Measurements from ENCODE around the gene APBB2.

Gene APBB2

DNA sequence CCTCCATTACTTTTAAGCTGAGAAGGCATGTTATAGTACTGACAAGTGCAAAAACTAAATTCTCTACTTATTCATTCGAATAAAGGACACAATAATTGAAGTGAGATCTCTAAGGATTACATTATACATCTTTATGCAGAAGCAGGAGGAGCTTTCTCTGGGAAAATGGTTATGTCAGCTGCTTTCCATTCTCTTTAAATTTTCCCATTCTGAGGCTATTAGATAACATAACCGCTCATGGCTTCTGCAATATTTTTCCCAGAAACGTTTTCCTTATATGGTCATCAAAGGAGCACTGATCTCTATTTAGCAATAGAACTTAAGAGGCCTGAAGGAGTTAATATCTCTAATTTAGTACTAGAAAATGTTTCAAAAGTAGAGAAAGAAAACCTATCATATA lies 243.0 kb downstream of the APBB2 start:
- DNase-seq: no peak

DNA sequence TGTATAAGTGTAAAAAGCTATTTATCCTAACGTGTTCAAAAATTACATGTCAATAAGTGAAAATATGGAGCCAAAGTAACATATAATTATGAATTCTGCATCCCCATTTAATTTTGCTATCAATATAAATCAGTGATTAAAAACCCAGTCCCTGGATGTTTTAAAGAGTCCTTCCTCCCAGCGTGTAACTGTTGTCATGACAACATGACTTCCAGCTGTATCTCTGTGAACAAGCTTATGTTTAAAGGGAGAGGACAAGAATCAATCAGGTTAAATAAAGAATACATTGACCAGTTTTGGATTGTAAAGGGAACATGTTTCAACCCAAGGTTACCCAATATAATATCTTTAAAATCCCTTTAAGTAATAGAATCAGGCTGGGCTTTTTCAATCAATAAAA lies 244.8 kb downstream of the APBB2 start:
- DNase-seq: no peak

GRCh38 chr4:40967550-40967949 lies 246.8 kb downstream of the APBB2 start:
- no peak for DNase-seq

- DNase-seq: no peak
Observed at GRCh38 chr4:40966091-40966490, 248.3 kb downstream of the APBB2 start.

DNA sequence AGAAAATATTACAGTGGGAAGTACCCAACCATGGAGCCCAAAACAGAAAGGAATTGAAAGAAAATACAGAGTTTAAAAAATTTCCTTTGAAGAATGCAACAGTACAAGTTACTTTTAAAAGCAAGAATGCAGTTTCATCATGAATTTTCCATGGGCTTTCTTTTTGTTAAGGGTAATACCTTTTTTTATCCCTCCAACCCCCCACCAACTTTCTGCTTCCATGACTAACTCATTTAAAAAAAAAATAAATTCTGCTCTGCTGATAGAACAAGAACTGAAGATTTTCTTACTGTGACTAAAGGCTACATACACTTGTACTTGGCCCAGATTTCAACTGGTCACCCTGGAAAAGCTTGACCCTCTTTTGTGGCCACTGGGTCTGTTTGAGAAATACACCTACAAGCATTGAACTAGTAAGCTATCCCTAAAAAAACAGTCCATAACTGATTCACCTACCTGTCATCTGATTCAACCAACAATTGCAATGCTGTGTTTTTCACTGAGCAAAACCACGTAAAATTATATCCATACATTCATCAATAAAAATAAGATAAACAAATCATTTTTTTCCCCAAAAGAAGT lies 250.4 kb downstream of the APBB2 start:
- DNase-seq: no peak

- no peak for DNase-seq
Observed at GRCh38 chr4:40962551-40963180, 251.7 kb downstream of the APBB2 start.

GRCh38 chr4:40960941-40961340 lies 253.4 kb downstream of the APBB2 start:
- no peak for DNase-seq

DNA sequence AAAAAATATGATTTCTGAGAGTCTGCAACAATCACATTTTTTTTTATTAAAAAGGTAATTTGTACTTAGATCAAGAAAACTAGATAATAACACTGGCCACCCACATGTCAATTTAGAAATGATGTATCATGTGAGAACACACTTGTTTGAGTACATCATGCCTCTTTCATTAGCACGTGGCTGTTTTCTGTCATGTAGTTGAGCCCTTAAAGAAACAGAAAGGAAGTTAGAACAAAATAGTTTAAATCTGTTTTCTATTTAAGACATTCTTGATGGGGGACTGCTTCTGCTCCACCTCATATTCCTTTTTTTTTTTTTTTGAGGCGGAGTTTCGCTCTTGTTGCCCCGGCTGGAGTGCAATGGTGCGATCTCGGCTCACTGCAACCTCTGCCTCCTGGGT lies 257.1 kb downstream of the APBB2 start:
- no peak for DNase-seq

- DNase-seq: no peak
Observed at GRCh38 chr4:40956721-40957255, 257.6 kb downstream of the APBB2 start.

DNA sequence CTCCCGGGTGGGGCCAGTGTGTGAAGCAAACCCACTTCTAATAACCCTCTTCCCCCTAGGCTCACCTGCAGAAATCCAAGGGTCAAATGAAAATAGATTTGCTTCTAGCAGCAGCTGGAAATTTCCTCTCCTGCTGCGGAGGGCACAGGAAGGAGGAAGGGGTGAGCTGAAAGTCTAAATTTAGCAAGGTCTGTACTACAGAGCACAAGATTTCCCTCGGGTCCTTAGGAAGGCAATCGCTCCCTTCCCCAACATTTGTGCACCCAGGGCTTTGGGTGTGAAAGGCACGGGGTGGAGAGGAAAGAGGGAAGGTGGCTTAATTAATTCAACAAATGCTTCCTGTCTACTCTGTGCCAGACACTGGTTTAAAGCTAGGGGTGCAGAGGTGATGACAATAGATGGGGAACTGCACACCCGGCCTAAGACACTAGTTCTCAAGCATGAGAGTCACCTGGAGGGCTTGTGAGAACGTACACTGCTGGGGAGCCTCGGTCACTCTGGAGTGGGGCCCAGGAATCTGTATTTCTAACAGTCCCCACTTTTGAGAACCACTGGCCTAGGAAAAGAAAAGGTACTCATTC lies 260.2 kb downstream of the APBB2 start:
- DNase-seq: no peak

- DNase-seq: no peak
Observed at GRCh38 chr4:40953283-40954087, 260.9 kb downstream of the APBB2 start.

GRCh38 chr4:40952672-40953071 lies 261.7 kb downstream of the APBB2 start:
- DNase-seq: no peak

DNA sequence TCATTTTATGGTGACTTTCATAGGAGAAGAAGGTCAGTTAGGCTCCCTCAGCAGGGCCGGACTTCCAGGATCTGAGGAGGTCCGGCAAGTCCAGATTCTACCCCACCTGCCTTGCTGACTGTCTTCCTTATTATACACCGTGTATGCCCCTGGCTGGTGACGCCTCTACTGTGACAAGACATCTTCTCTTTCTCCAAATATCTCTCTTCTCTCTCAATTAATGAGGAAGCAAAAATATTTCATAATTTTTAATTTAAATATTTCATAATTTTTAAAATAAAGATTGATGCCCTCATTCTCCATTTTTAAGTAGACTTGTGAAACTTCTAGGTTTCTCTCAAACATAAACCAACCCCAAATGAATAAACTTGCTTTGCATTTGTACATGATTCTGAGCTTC lies 262.1 kb downstream of the APBB2 start:
- peak in 3 of 4 experiments; percentile 6 to 17 (median 14) for DNase-seq

DNA sequence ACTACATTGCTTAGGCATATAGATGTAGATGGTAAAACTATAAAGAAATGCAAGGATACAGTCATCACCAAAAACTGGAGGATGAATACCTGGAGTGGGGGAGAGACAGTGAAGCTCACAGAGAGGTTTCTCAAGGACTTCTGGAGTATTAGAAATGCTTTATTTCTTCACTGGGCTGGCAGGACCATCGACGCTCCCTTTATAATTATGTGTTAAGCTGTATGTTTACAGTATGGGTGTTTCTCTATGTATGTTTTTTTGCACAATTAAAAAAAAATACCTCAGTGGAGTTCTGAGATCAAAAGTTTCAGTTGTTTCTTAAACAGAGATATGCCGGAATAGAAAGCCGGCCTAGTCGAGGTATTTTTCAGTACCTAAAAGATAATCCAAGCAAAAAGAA lies 263.3 kb downstream of the APBB2 start:
- DNase-seq: no peak

DNA sequence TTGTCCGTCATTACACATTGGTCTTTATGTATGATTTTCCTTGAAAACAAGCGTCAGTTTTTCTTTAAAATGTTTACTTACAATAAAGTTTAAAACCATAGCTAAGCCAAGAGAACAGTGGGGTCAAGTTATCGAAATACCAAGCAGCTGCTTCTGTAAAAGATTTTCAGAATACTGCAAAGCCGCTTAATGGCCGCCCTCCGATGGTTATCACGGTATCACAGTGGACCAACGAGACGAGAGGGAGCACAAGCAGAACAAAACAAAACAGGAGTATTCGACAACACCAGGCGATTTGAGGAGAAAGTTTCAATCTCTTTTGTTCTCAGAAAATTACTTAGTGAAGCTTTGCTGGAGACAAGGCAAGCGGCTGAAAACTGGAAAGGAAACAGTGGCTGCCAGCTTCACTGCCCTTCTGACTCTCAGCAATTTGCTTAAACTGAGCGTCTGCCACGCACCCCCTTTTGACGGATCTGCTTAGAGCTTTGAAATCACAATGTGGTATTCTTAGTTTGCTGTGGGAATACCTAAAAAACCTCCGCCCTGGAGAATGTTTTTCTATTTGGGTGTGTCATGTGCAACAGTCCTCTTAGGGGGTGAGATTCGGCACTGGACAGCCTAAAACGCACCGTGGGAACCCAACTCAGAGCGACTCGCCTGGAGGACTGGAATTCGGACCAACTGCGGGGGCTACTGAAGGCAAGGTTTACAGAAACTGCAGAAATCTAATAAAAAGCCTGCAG lies 264.8 kb downstream of the APBB2 start:
- no peak for DNase-seq

- DNase-seq: no peak
Observed at GRCh38 chr4:40948014-40948413, 266.3 kb downstream of the APBB2 start.

DNA sequence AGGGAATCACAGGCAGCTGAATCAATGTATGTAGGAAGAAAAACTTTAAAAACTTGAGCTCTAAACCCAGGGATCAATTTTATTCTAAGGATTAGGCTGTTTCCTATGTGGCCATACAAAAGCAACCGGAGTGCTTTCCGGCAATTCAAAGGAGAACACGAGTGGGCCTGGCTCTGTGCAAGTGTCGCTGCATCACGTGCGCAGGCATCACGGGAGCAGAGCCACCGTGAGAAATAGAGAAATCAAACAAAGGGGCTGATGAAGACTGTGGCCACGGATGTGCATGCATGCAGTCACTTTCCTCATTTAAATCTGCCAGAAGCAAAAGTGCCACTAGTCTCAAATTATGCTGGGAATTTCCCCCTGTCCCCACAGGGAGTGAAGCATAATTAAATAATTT lies 267.7 kb downstream of the APBB2 start:
- no peak for DNase-seq

DNA sequence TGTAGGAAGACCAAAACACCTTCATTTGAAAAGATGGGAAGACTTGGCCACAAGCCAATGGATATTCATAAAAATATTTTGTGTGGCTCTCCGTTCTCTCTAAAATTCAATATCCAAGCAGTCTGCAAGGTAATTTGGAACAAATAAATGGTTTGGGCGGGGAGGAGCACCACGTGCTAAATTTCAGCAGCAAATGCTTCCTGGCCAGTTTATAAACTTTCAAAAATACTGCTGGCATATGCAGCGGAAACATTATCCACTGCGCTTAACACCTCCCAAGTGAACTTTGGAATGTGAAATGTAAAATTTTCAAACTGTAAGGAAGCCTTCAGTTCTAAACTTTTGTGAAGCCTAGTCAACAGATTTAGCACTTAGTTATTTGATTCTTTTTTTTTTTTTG lies 273.6 kb downstream of the APBB2 start:
- DNase-seq: no peak

GRCh38 chr4:40940317-40940741 lies 274.0 kb downstream of the APBB2 start:
- no peak for DNase-seq

DNA sequence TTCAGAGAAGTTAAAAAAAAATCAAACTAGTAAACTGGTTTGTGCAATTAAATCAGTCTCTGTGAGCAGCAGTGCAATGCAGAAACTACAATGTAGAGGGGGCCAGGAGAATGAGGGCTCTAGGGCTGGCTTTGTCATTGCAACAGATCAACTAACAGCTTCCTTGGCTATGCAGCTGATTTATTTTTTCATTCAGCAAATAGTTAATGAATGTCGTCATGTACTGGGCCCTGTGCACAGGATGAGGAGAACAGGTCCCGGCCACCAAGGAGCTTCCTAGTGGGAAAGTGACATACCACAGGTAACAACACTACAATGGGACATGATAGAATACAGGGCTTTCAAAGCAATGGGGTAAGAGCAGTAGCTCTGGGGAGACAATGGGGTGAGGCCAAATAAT lies 274.5 kb downstream of the APBB2 start:
- no peak for DNase-seq

- DNase-seq: no peak
Observed at GRCh38 chr4:40938337-40938736, 276.0 kb downstream of the APBB2 start.

DNA sequence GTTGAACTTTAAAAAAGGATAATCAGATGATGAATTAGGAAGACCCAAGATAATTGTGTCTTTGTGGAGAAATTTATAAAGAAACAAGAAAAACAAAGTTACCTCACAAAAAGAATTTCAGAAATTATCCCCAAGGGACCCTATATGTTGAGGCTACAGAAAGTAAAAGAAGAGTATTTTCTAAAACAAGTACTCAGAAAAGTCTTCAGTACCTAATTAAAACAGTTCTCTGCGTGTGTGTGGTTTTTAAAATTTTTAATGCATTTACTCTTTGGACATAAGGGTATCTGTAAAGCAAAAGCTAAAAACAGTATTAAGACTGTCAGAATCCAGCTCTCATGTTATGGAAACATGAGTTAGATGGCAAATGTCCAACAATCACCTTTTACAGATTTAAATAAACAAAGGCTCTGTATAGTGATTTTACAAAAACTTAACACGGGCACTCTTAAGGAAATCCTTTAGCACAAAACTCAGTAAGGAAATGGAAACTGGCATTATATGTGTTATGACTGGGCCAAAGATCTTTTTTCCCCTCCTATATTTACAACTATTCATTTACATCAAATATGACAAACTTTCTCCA lies 277.1 kb downstream of the APBB2 start:
- no peak for DNase-seq
